Lung (tissue), 12 donors: ENCODE data around the gene PGP. TPM values are rescaled to one million over a fixed set of nuclear protein-coding genes. Genes with fewer than 3 reads are reported as not detected.
"Not testable (repeated sequence)": the region's sequence is repeated elsewhere in the genome, so short reads cannot be mapped to it uniquely, and the experiment has no call there.

ENCODE experiments used
- ATAC-seq: fragments of 200-7000 bp; cut with Tn5 transposase; one replicate; pipeline ENCODE4 v1.9.1; 2020; ENCODE audit warnings: moderate number of reproducible peaks; ENCODE audit not compliant: insufficient read depth, low FRiP score
- DNase-seq, 3 donors: peaks; one replicate each; pipeline ENCODE4 v3.0.0-alpha.2; 2013 to 2017
- H3K27ac ChIP-seq, 2 donors: one replicate each; pipeline ENCODE4 v1.5.1; 2013; ENCODE audit warnings: mild to moderate bottlenecking in 2 of 2, moderate library complexity in 2 of 2, control low read depth in 1 of 2, inconsistent platforms in 1 of 2, low read depth in 1 of 2, low read length in 1 of 2
- H3K27me3 ChIP-seq, 3 donors: one replicate each; pipeline ENCODE4 v1.5.1; 2013; ENCODE audit warnings: low read length in 2 of 3; ENCODE audit not compliant: control insufficient read depth in 3 of 3, insufficient read depth in 3 of 3
- H3K36me3 ChIP-seq, 4 donors: one replicate each; pipeline ENCODE4 v1.5.1; 2013; ENCODE audit warnings: low read length in 4 of 4, mild to moderate bottlenecking in 1 of 4, moderate library complexity in 1 of 4; ENCODE audit not compliant: control insufficient read depth in 4 of 4, insufficient read depth in 4 of 4
- H3K4me1 ChIP-seq, 5 donors: one replicate each; pipeline ENCODE4 v1.5.1; 2013; ENCODE audit warnings: low read length in 5 of 5, mild to moderate bottlenecking in 2 of 5, moderate library complexity in 1 of 5; ENCODE audit not compliant: control insufficient read depth in 5 of 5, insufficient read depth in 5 of 5
- H3K4me3 ChIP-seq: one replicate; pipeline ENCODE4 v1.5.1; 2013; ENCODE audit warnings: mild to moderate bottlenecking, control low read depth, moderate library complexity
- H3K9ac ChIP-seq, 2 donors: one replicate each; pipeline ENCODE4 v1.5.1; 2013; ENCODE audit warnings: low read length in 2 of 2, control low read depth in 1 of 2; ENCODE audit not compliant: insufficient read depth in 1 of 2
- H3K9me3 ChIP-seq, 4 donors: one replicate each; pipeline ENCODE4 v1.5.1; 2013; ENCODE audit warnings: low read length in 3 of 4, mild to moderate bottlenecking in 1 of 4, moderate library complexity in 1 of 4; ENCODE audit not compliant: control insufficient read depth in 4 of 4, insufficient read depth in 3 of 4
- WGBS, 2 donors: extraction: QIAGEN DNeasy Blood & Tissue Kit; methylation state at CpG; one replicate each; pipeline ENCODE4 v1.1.7; 2013; 5-methylcytosine and 5-hydroxymethylcytosine counted together
- polyA plus RNA-seq, 2 donors: library from polyadenylated mRNA; stranded (reverse); fragments of 200-250 nt; gene quantifications; one replicate each; pipeline ENCODE4 v1.2.1, GENCODE V29; 2013
- total RNA-seq, 2 donors: library from RNA; depleted of rRNA in 1 of 2; stranded (reverse); fragments of >200 nt in 1 of 2; gene quantifications; one replicate each; pipeline ENCODE4 v1.2.1, GENCODE V29; 2014 to 2021
- TF ChIP-seq, protein P1 (sequence below): IDR thresholded peaks from 2 replicates; pipeline ENCODE4 v1.5.1; 2012; ENCODE audit warnings: mild to moderate bottlenecking; ENCODE audit errors: control extremely low read depth, extremely low read depth
- donor health status: control.
- donor health status: control.
- donor health status: Bipolar disorder and iron deficiency.
- donor health status: healthy.
- donor health status: DM: yes; HTN: yes; CAD: no.

Gene PGP
- total and polyA plus RNA-seq, 4 donors = 3.8 to 20.9 (median 13.7) TPM

DNA sequence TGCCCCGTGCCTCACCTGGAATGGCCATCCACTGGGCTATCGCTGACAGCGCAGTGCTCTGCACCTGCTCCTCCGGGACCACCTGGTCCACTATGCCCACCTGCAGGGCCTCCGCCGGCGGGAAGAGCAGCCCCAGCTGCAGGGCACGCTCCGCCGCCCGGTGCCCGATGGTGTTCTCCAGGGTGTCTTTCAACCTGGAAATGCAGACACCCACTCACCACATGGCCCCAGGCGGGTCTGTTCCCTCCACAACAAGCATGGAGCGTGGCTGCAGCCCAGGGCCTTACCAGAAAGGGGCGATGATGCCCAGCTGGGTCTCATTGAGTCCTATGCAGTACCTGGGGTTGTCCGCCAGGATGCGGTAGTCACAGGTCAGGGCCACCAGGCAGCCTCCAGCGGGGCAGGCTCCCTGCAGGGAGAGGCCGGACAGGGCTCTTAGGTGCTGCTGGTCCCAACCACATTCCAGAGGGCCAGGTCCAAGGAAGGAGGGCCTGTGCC lies 28.4 kb upstream of the PGP start:
- H3K36me3 ChIP-seq = peaks cover 6 to 44% (median 22%) of the 10 kb centered on the region in 4 donors
- H3K27ac ChIP-seq = no peak overlapping the region
- no peaks in the 10 kb centered on the region for H3K9me3 ChIP-seq
- H3K4me3 ChIP-seq = no peak overlapping the region
- no peaks in the 10 kb centered on the region for H3K27me3 ChIP-seq
- DNase-seq (no peak), ATAC-seq (no peak)
- H3K4me1 ChIP-seq = peaks cover 0 to 2% (median 0%) of the 10 kb centered on the region in 5 donors
- no peak overlapping the region for H3K9ac ChIP-seq
- WGBS, 2 donors = 97 to 98% methylated on average over 19 of the region's 19 CpGs
- TF ChIP-seq, protein P1, sequence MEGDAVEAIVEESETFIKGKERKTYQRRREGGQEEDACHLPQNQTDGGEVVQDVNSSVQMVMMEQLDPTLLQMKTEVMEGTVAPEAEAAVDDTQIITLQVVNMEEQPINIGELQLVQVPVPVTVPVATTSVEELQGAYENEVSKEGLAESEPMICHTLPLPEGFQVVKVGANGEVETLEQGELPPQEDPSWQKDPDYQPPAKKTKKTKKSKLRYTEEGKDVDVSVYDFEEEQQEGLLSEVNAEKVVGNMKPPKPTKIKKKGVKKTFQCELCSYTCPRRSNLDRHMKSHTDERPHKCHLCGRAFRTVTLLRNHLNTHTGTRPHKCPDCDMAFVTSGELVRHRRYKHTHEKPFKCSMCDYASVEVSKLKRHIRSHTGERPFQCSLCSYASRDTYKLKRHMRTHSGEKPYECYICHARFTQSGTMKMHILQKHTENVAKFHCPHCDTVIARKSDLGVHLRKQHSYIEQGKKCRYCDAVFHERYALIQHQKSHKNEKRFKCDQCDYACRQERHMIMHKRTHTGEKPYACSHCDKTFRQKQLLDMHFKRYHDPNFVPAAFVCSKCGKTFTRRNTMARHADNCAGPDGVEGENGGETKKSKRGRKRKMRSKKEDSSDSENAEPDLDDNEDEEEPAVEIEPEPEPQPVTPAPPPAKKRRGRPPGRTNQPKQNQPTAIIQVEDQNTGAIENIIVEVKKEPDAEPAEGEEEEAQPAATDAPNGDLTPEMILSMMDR = no peak

DNA sequence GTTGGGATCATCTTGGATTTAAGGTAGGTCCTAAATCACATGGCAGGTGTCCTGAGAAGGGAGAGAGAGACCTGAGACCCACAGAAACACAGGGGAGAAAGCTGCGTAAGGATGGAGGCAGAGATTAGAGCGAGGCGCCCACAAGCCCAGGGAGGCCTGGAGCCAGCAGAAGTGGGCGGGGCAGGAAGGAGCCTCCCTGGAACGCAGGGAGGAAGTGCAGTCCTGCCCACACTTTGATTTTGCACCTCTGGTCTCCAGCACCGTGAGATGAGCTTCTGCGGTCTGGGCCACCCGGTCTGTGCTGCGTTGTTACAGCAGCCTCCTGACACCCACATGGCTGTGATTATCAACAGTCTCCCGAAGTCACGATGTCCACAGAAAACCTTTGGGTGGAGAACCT lies 28.0 kb upstream of the PGP start:
- Histone ChIP-seq H3K9ac (no peak overlapping the region), H3K9me3 (no peaks in the 10 kb centered on the region), H3K27ac (no peak overlapping the region), H3K27me3 (peaks cover 0 to 4% (median 0%) of the 10 kb centered on the region in 3 donors), H3K4me3 (no peak overlapping the region), H3K4me1 (peaks cover 0 to 2% (median 0%) of the 10 kb centered on the region in 5 donors), H3K36me3 (peaks cover 6 to 44% (median 22%) of the 10 kb centered on the region in 4 donors)
- DNase-seq = no peak
- TF ChIP-seq, protein P1 = no peak
- WGBS, 2 donors = 74 to 86% methylated on average over 9 to 11 of the region's 11 CpGs
- ATAC-seq = no peak

DNA sequence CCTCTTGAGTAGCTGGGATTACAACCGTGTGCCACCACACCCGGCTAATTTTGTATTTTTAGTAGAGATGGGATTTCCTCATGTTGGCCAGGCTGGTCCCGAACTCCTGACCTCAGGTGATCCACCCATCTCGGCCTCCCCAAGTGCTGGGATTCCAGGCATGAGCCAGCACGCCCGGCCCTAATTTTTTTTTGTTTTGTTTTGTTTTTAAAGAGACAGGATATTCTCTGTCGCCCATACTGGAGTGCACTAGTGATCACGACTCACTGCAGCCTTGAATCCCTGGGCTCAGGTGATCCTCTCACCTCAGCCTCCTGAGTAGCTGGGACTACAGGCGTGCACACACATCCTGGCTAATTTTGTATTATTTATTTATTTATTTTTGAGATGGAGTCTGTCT lies 25.7 kb upstream of the PGP start:
- H3K9ac ChIP-seq, H3K9me3 ChIP-seq, H3K27ac ChIP-seq, H3K4me3 ChIP-seq, ATAC-seq, DNase-seq: not testable (repeated sequence)
- Histone ChIP-seq H3K36me3 (peaks cover 2 to 39% (median 18%) of the 10 kb centered on the region in 4 donors), H3K27me3 (peaks cover 0 to 23% (median 4%) of the 10 kb centered on the region in 3 donors), H3K4me1 (peaks cover 0 to 14% (median 7%) of the 10 kb centered on the region in 5 donors)
- WGBS, 2 donors = 86 to 91% methylated on average over 9 of the region's 9 CpGs

DNA sequence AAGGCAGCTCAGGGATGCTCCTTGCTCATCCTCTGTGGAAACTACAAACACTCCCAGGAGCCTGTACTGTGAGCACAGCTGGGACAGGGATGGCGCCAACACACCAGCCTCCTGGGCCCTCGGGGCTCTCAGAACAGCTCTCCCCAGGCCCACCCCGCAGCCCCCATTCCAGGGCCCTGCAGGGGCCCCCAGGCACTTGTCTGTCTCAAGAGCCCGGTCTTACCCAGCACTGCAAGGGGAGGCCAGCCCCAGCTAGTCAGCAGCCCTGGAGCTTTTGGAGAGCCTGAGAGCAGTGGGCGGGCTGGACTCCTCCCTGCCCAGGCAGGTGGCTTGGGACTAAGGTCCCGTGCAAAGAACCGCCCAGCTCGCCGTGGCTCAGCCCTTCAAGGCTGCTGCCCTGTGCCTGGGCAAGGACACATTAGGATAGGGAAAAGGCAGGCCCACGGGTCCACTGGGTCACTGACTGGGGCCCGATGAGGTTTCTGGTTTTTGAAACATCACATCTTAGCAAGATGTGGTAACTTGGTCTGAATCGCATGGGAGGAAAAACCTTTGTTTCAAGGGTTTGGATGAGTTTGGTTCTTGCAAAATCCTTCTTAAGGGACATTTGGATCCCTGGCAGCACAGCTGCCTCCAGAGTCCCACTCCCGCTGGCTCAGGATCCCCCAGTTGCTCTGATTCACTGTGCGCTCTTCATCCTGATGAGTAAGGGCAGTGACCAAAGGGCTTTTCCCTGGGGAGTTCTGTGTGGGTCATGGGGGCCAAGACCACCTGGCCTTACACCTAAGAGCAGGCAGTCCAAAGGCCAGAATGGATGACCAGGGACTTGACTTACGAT lies 24.4 kb upstream of the PGP start:
- Histone ChIP-seq H3K9me3 (peaks cover 0 to 14% (median 0%) of the 10 kb centered on the region in 4 donors), H3K4me3 (no peak overlapping the region), H3K27ac (no peak overlapping the region), H3K27me3 (peaks cover 0 to 27% (median 4%) of the 10 kb centered on the region in 3 donors), H3K36me3 (peaks cover 2 to 39% (median 18%) of the 10 kb centered on the region in 4 donors), H3K4me1 (peaks cover 0 to 14% (median 7%) of the 10 kb centered on the region in 5 donors), H3K9ac (no peak overlapping the region)
- TF ChIP-seq, protein P1 = no peak
- ATAC-seq (no peak), DNase-seq (no peak)
- 79 to 85% methylated on average over 15 of the region's 15 CpGs for WGBS, 2 donors
